Measurements from ENCODE around the gene TP73. TPM values are rescaled to one million over a fixed set of nuclear protein-coding genes. Genes with fewer than 3 reads are reported as not detected.

TP73 gene
- 1.5 and 2.0 TPM in 2 replicates for total RNA-seq (2014; rRNA removed; shearing (Covaris generic))

- DNase-seq (ENCODE audit: low spot score): no peak
Observed at GRCh38 chr1:3651930-3652547, at the start of gene TP73. TSS of gene TP73 (plus strand) at chr1:3652516. CDS start at chr1:3682366, 29,850 bp downstream.

GRCh38 chr1:3603156-3603555 is 49.2 kb upstream of the TP73 start:
- no peak for DNase-seq (ENCODE audit: low spot score)

GRCh38 chr1:3603571-3604467 is 48.5 kb upstream of the TP73 start:
- DNase-seq (ENCODE audit: low spot score): no peak

GRCh38 chr1:3604468-3604974 is 47.8 kb upstream of the TP73 start:
- no peak for DNase-seq (ENCODE audit: low spot score)

- no peak for DNase-seq (ENCODE audit: low spot score)
Observed at GRCh38 chr1:3604997-3605823, 47.1 kb upstream of the TP73 start.

- no peak for DNase-seq (ENCODE audit: low spot score)
Observed at GRCh38 chr1:3606779-3607702, 45.3 kb upstream of the TP73 start.

GRCh38 chr1:3607703-3608065 is 44.6 kb upstream of the TP73 start:
- DNase-seq (ENCODE audit: low spot score): no peak

GRCh38 chr1:3608154-3608553 is 44.2 kb upstream of the TP73 start:
- DNase-seq (ENCODE audit: low spot score): no peak

GRCh38 chr1:3609016-3609768 is 43.1 kb upstream of the TP73 start:
- no peak for DNase-seq (ENCODE audit: low spot score)

GRCh38 chr1:3609769-3610526 is 42.4 kb upstream of the TP73 start:
- no peak for DNase-seq (ENCODE audit: low spot score)

- no peak for DNase-seq (ENCODE audit: low spot score)
Observed at GRCh38 chr1:3610527-3611169, 41.7 kb upstream of the TP73 start.

GRCh38 chr1:3611170-3612019 is 40.9 kb upstream of the TP73 start, which contains the start of gene MEGF6:
TSS of gene MEGF6 (minus strand) at chr1:3611508. CDS start at chr1:3611268, 240 bp downstream.
- no peak for DNase-seq (ENCODE audit: low spot score)

GRCh38 chr1:3612123-3612522 is 40.2 kb upstream of the TP73 start:
- DNase-seq (ENCODE audit: low spot score): no peak

- DNase-seq (ENCODE audit: low spot score): no peak
Observed at GRCh38 chr1:3614755-3615742, 37.3 kb upstream of the TP73 start.

GRCh38 chr1:3616861-3617260 is 35.5 kb upstream of the TP73 start:
- no peak for DNase-seq (ENCODE audit: low spot score)

GRCh38 chr1:3617806-3618345 is 34.4 kb upstream of the TP73 start:
- no peak for DNase-seq (ENCODE audit: low spot score)

All from H4 (cell line).